Mononuclear cell (primary cell): ENCODE measurements around the gene MAX. TPM values are rescaled to one million over a fixed set of nuclear protein-coding genes. Genes with fewer than 3 reads are reported as not detected.

ENCODE experiments used
- H3K27me3 ChIP-seq: 2 replicates; pipeline ENCODE4 v1.6.0; 2011; ENCODE audit warnings: low read length, control low read depth; ENCODE audit not compliant: insufficient read depth
- H3K4me1 ChIP-seq: 2 replicates; pipeline ENCODE4 v1.5.1; 2011; ENCODE audit warnings: mild to moderate bottlenecking, low read length, control low read depth; ENCODE audit not compliant: insufficient read depth
- H3K4me3 ChIP-seq: 2 replicates; pipeline ENCODE4 v1.5.1; 2011; ENCODE audit warnings: mild to moderate bottlenecking, low read length, moderate library complexity
- H3K9me3 ChIP-seq: 2 replicates; pipeline ENCODE4 v1.5.1; 2011; ENCODE audit warnings: low read depth, mild to moderate bottlenecking, control low read depth, low read length
- total RNA-seq: library from RNA; depleted of rRNA; stranded (reverse); fragments of >200 nt; gene quantifications from one replicate; pipeline ENCODE4 v1.2.3, GENCODE V29; 2012

MAX gene, protein sequence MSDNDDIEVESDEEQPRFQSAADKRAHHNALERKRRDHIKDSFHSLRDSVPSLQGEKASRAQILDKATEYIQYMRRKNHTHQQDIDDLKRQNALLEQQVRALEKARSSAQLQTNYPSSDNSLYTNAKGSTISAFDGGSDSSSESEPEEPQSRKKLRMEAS
- total RNA-seq, result 158 TPM

DNA sequence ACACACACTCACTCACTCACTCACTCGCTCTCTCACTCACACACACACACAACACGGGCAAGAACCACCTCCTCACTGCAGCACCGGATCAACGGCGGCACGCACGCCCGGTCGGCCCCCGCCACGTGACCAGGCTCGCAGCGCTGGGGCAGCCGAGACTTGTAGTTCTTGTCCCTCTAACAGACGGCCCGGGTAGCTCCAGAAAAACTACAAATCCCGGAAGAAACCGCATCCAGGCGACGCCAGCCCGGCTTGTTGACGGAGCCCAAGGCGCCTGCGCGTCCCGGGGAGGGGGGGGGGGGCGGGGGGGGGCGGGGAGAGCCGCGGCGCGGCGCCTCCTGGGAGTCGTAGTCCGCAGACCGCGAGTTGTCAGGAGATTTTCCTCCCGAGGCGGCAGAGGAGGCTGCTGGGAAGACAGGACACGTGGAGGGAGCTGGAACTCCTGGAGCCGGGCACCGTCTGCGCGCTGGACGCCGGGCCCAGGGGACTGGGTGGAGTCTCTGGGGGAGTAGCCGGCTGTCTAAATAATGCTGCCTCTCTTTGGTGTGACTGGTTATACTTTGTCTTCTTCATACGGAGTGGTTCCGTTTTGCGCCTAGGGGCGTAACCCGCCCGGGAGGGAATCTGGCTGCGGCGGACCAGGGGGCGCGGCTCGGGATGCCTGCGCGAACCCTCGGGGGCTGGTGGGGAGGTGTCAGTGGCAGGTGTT lies at the start of gene MAX:
MAX (minus strand) TSS at position 77 of the 709 bp plus-strand sequence. CDS start 178 bp downstream, outside the sequence.
- Histone ChIP-seq H3K9me3 (no peaks in the 10 kb centered on the region), H3K4me1 (peaks cover 38% of the 10 kb centered on the region), H3K4me3 (peak within 1 kb of the TSS; percentile 92), H3K27me3 (no peaks in the 10 kb centered on the region)

DNA sequence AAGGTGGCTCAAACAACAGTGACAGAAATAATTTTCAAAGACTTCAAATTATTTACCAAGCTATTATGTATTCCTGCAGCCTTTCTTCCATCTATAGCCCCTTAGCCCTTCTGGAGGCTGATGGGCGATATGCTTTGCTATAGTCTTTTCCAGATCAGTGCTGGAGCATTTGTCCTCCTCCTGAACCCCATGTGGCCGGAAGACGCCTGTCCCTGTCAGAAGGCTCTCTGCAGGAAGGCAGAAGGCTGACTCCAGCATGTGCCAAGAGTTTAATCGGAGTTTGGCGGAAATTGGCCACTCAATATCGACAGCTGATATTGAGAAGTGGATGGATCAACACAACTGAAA lies 49.3 kb upstream of the MAX start:
- H3K27me3 ChIP-seq, result no peaks in the 10 kb centered on the region
- no peaks in the 10 kb centered on the region for H3K9me3 ChIP-seq
- peaks cover 9% of the 10 kb centered on the region for H3K4me1 ChIP-seq
- H3K4me3 ChIP-seq, result no peak overlapping the region

DNA sequence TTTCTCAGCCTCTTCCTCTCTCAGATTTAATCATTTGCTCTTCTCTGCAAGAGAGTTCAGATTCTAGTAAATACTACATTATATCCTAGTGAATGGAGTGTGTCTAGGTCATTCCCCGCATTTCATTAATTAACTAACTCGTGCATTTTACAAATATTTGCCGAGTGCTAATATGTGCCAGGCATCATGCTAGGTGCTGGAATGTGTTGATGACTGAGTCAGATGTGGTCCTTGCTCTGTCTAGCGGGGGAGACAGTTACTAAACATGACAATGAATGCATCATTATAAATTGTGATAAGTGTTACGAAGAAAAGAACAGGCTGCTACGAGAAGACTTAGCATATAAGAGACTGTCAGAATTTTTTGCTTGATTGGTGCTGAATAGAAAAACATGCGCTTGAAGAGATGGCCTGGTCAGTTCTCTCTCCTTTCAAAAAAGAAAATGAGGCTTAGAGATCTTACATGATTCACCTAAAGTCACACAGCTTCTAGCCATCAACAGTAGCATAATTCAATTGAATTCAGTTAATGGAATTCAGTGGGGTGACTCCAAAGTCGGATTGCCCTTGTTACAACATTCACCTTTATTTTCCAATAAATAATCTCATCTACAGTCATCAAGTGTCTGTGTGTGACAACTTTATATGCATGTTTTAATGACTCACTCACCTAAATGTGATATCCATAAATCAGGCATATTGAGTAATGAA lies 48.7 kb upstream of the MAX start:
- no peak overlapping the region for H3K4me3 ChIP-seq
- no peaks in the 10 kb centered on the region for H3K27me3 ChIP-seq
- peaks cover 3% of the 10 kb centered on the region for H3K4me1 ChIP-seq
- no peaks in the 10 kb centered on the region for H3K9me3 ChIP-seq

DNA sequence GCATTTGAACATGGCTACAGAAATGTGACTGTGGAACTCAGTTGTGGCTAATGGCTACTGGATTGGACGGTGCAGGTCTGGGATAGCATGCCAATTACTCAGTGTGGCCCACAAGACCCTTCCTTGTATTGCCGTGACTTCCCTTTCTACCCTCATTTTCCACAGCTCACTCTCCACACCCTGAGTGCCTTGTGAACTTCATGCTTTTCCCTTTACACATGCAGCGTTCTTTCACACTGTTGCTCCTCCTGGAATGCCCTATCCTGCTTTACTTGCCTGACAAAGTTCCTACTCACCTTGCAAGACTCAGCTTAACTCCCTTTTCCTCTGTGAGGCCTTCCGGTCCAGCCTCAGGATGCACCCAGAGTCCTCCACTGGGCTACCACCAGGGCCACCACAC lies 46.8 kb upstream of the MAX start:
- no peaks in the 10 kb centered on the region for H3K27me3 ChIP-seq
- no peaks in the 10 kb centered on the region for H3K4me1 ChIP-seq
- no peaks in the 10 kb centered on the region for H3K9me3 ChIP-seq
- no peak overlapping the region for H3K4me3 ChIP-seq

DNA sequence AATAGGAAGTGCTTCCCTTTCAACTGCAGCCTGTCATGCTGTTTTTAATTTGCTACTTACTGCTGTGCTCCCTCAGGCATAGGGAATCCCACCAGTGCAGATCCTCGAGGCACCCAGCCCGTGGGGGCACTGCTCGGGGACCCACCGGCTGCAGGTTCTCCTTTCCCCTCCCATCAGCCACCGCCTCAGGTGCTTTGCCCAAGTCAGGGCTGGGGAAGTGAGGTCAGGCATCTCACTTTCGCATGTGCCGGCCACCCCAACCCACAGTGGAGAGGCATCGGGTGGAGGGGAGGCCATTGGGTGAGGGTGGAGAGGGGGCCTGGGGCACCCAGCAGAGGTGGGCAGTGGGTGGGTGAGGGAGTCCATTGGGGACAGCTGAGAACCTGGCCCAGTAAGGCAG lies 41.9 kb upstream of the MAX start:
- H3K4me1 ChIP-seq, result no peaks in the 10 kb centered on the region
- no peaks in the 10 kb centered on the region for H3K27me3 ChIP-seq
- no peaks in the 10 kb centered on the region for H3K9me3 ChIP-seq
- no peak overlapping the region for H3K4me3 ChIP-seq

DNA sequence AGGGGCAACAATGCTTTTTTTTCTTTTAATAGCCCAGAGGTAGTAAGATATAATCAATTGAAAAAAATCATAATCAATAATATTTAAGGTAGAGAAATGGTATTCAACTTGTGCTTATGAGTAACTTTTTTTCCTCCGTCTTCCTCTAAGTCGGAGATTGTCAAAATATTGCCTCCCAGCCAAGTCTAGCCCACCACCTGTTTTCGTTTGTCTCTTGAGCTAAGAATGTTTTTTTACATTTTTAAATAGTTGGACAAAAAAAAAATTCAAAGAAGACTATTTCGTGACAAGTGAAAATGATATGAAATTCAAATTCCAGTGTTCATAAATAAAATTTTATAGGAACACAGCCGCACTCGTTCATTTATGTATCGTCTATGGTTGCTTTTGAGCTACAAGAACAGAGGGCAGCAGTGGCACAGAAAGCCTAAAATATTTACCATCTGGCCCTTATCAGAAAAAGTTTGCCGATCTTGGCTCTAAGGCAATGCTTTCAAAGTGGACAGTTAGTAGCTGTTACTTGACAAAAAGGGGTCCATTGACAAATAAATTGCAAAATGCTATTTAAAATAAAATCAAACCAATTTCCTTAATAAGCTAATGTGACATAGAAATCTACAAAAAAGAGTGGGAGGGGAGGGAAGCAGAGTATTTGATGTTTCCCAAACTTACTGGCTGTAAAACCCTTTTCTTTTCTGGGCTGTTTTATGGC lies 40.8 kb upstream of the MAX start:
- H3K9me3 ChIP-seq, result no peaks in the 10 kb centered on the region
- H3K4me3 ChIP-seq, result no peak overlapping the region
- no peaks in the 10 kb centered on the region for H3K4me1 ChIP-seq
- no peaks in the 10 kb centered on the region for H3K27me3 ChIP-seq

DNA sequence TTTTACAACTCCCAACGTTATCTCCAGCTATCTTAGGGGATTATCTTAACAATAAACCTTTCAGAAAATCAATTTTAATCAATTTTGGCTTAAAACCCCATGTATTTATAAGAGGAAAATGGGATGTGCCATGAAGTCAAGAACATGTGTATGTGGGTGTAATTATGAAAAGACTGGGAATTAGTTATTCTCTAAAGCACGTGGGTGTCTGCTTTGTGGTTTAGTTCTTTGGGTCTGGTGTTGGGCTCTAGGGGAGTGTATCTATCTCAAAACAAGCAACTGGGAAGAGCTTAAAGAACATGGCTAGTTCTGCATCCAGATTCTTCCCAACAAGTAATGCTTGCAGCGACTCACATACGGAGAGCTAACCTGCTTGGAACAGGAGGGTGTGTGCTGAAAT lies 40.1 kb upstream of the MAX start:
- Histone ChIP-seq H3K4me3 (no peak overlapping the region), H3K27me3 (no peaks in the 10 kb centered on the region), H3K9me3 (no peaks in the 10 kb centered on the region), H3K4me1 (no peaks in the 10 kb centered on the region)

DNA sequence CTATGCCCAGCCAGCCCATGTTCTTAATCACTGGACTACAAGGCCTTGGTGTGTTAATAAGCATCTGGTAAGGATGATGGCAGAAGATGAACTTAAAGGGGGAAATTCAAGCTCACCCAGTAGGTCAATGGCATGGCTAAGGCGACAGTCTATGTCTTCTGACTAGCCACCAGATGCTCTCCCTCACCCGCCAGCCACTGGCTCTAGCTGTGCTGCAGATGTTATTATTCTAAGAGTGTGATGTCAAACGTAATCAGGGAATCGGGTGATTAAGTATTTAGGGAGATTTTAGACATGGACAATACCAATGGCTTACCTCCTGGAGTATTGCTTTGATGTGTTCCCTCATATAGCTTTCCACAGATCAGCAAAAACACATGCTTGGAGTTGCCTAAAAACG lies 39.2 kb upstream of the MAX start:
- no peaks in the 10 kb centered on the region for H3K27me3 ChIP-seq
- H3K9me3 ChIP-seq, result no peaks in the 10 kb centered on the region
- H3K4me3 ChIP-seq, result no peak overlapping the region
- no peaks in the 10 kb centered on the region for H3K4me1 ChIP-seq

DNA sequence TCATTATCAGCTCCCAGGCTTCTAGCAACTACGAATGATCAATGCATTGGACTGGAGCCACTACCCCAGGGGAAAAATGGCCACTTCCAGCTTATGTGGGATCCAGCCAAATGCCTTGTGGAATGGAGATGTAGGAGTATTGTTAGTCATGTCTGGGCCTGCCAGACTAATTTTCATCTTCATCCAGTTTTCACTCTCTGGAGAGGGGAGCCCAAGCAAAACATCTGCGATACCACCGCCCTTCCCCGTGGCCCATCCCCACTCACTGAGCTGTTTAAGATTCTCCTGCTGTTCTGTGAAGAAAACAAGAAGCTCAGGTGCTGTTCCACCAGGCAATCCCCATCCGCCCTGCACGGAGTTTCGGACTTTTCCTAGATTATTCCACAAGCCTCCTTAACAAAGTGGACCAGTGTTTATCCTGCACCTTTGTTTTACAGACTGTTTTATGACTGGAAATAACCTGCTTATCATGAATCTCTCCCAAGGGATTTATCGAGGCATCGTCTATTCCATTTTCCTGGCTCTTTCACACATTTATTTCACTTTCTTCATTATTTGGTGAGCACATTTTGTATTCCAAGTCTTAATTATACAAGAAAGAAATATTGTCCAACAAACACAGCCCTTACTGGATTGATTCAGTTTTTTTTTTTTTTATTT lies 35.5 kb upstream of the MAX start:
- H3K4me1 ChIP-seq, result no peaks in the 10 kb centered on the region
- no peaks in the 10 kb centered on the region for H3K9me3 ChIP-seq
- H3K27me3 ChIP-seq, result no peaks in the 10 kb centered on the region
- no peak overlapping the region for H3K4me3 ChIP-seq

DNA sequence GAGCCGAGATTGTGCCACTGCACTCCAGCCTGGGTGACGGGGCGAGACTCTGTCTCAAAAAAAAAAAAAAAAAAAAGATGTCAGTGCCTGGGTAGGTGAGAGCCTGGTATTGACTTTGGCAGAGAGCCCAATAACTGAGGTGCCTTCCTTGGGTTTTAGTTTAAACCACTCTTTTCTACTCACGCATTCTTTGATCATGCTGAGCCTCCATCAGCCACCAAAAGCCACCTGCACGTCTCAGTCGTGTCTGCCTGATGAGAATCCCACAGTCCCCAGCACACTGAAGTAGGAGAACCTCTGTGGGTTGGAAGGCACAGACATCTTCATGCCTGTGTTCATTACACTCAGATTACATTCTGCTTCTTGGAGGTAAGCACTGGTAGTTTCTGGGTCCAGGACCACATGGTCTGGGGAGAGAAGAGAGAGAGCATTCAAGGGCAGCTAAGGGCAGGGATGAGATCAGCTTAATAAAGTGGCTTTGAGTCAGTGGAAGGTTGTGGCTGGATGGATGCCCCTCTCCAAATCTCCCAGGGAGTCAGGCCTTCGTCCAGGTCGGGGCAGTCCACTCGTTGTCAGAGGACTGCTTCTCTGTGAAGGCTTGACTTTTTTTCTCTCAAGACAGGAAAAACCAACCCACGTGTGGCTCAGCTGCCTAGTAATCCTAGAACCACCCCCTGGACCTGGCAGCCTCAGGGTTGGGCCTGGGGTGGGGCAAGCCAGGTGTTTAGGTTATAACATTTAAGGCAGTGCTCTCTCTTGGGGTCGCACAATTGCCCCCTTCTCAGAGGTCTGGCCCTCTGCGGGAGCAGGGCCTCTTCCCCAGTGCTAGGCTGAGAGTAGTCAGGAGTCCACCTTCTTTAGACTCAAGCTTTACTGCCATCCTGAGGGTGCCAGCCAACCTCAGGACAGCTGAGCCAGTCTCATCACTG lies 32.6 kb upstream of the MAX start:
- H3K9me3 ChIP-seq, result no peaks in the 10 kb centered on the region
- H3K27me3 ChIP-seq, result no peaks in the 10 kb centered on the region
- no peaks in the 10 kb centered on the region for H3K4me1 ChIP-seq
- H3K4me3 ChIP-seq, result no peak overlapping the region

DNA sequence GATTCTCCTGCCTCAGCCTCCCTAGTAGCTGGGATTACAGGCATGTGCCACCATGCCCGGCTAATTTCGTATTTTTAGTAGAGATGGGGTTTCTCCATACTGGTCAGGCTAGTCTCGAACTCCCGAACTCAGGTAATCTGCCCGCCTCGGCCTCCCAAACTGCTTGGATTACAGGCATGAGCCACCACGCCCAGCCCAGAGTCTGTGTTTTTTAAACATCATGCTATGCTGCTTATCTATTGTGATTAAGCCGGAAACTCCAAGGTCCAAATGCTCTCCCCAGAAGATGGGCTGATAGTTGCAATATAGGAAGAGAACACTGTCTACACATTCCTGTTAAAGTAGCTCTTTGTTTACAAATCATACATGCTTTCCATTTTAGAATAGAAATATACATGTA lies 30.5 kb upstream of the MAX start:
- Histone ChIP-seq H3K9me3 (no peaks in the 10 kb centered on the region), H3K27me3 (no peaks in the 10 kb centered on the region), H3K4me1 (no peaks in the 10 kb centered on the region), H3K4me3 (no peak overlapping the region)

DNA sequence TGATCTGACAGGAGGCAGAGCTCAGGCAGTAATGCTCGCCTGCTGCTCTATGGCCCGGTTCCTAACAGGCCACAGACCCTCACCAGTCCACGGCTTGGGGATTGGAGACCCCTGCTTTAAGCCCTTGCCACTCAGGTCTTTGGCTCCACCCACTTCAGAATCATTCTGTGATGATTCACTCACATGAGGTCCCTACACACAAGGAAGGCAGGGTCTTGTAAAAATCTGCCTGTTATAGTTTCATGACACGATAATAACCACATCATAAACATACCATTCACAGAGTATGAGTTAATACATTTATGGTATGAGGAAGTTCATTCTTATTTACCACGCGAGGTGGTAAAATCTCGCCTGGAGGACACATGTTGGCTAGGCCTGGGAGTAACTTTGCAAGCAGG lies 29.0 kb upstream of the MAX start:
- no peak overlapping the region for H3K4me3 ChIP-seq
- no peaks in the 10 kb centered on the region for H3K4me1 ChIP-seq
- H3K27me3 ChIP-seq, result no peaks in the 10 kb centered on the region
- no peaks in the 10 kb centered on the region for H3K9me3 ChIP-seq

DNA sequence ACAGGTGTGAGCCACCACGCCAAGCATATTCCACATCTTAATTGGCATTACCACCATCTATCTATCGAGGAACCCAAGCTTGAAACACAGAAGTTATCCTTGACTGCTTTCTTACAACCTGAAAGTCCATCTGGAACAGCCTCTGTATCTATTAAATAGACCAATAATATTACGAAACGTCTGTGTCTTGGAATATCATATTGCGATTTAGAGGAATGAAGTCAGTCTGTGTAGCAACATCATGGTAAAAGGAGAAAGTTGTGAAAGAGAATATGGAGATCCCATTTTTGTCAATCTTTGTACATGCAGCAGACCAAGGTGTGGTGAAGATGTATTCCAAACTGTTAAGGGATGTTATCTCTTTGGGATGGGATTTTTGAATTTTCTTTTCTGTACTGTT lies 25.8 kb upstream of the MAX start:
- H3K27me3 ChIP-seq, result no peaks in the 10 kb centered on the region

More for the DNA sequence above, 25.8 kb upstream of the MAX start:
- H3K9me3 ChIP-seq, result no peaks in the 10 kb centered on the region
- H3K4me1 ChIP-seq, result no peaks in the 10 kb centered on the region
- H3K4me3 ChIP-seq, result no peak overlapping the region
